A549 (cell line): Measurements from ENCODE around the gene STRBP. TPM values are rescaled to one million over a fixed set of nuclear protein-coding genes. Genes with fewer than 3 reads are reported as not detected.

Experiments
- ATAC-seq, 2 experiments: fragments of 200-7000 bp in 1 of 2; fragments of >200 bp in 1 of 2; cut with Nextera tagmentation in 1 of 2; cut with Tn5 transposase in 1 of 2; 3 replicates each; pipeline versions ENCODE4 v1.8.0 to v1.9.1; 2018 to 2020; ENCODE audit warnings: mild to moderate bottlenecking in 1 of 2, moderate library complexity in 1 of 2
- CTCF ChIA-PET: fragments of 300-600 bp; sonication (Branson Sonifier 250); formaldehyde crosslinking; extraction: SDS; loops from one replicate; lab custom pipeline; 2021; ENCODE audit warnings: antibody characterized with exemption, inconsistent platforms; lab: Yijun Ruan, JAX
- POLR2A ChIA-PET: fragments of 350-600 bp; formaldehyde crosslinking; extraction: SDS; loops from one replicate; lab custom pipeline; 2021; ENCODE audit warnings: antibody characterized with exemption, inconsistent platforms; lab: Yijun Ruan, JAX
- DNase-seq, 2 experiments: peaks; one replicate each; pipeline versions ENCODE4 v3.0.0 to v3.0.0-alpha.2; 2011 to 2016; ENCODE audit warnings: low read depth in 1 of 2, low spot score in 1 of 2
- FAIRE-seq: peaks from 2 replicates; lab custom pipeline; 2011; peaks lifted over from hg19 to GRCh38; lab: Jason Lieb, UNC
- H3K27ac ChIP-seq, 2 experiments: fragments of >200 bp; sonication (Bioruptor Twin); formaldehyde crosslinking; 3 replicates each; pipeline ENCODE4 v1.5.1; 2016 to 2017
- H3K4me1 ChIP-seq: fragments of >200 bp; sonication (Bioruptor Twin); formaldehyde crosslinking; 3 replicates; pipeline ENCODE4 v1.6.1; 2016
- H3K4me2 ChIP-seq: fragments of >200 bp; sonication (Bioruptor Twin); formaldehyde crosslinking; 3 replicates; pipeline ENCODE4 v1.6.1; 2016
- H3K4me3 ChIP-seq: fragments of >200 bp; sonication (Bioruptor Twin); formaldehyde crosslinking; 3 replicates; pipeline ENCODE4 v1.5.1; 2016
- H3K9me3 ChIP-seq: fragments of >200 bp; sonication (Bioruptor Twin); formaldehyde crosslinking; 3 replicates; pipeline ENCODE4 v1.6.1; 2016
- CHD2 ChIP-seq: fragments of 150-350 bp; IDR thresholded peaks from 2 replicates; pipeline ENCODE4 v1.6.1; 2014; ENCODE audit warnings: low read length; ENCODE audit not compliant: partially characterized antibody
- CHD4 ChIP-seq: fragments of 200-600 bp; sonication (generic); IDR thresholded peaks from 2 replicates; pipeline ENCODE4 v1.6.1; 2016; ENCODE audit warnings: antibody characterized with exemption, mild to moderate bottlenecking, borderline replicate concordance
- EP300 ChIP-seq, 2 experiments: fragments of >200 bp; sonication (Bioruptor Twin); formaldehyde crosslinking; IDR thresholded peaks; 2 replicates in 1 of 2; 3 replicates in 1 of 2; pipeline ENCODE4 v1.6.1; 2016 to 2017
- FOXS1 ChIP-seq: fragments of 250-450 bp; sonication (Bioruptor Pico); IDR thresholded peaks from 2 replicates; pipeline ENCODE4 v1.5.0; 2020; ENCODE audit warnings: mild to moderate bottlenecking, moderate library complexity
- JUN ChIP-seq, 2 experiments: fragments of >200 bp; sonication (Bioruptor Twin); formaldehyde crosslinking; IDR thresholded peaks; 2 replicates in 1 of 2; 3 replicates in 1 of 2; pipeline ENCODE4 v1.6.1; 2016 to 2017
- JUNB ChIP-seq: fragments of >200 bp; sonication (Bioruptor Twin); formaldehyde crosslinking; IDR thresholded peaks from 2 replicates; pipeline ENCODE4 v1.6.1; 2016
- KDM1A ChIP-seq: fragments of 200-600 bp; sonication (generic); IDR thresholded peaks from 2 replicates; pipeline ENCODE4 v1.6.1; 2016; ENCODE audit warnings: low read depth, mild to moderate bottlenecking
- KDM5A ChIP-seq: fragments of 200-600 bp; sonication (generic); IDR thresholded peaks from 2 replicates; pipeline ENCODE4 v1.6.1; 2016; ENCODE audit warnings: antibody characterized with exemption, mild to moderate bottlenecking
- MAFK ChIP-seq: fragments of 450-650 bp; IDR thresholded peaks from 2 replicates; pipeline ENCODE4 v1.6.1; 2014; ENCODE audit not compliant: partially characterized antibody
- MAZ ChIP-seq: fragments of 150-350 bp; IDR thresholded peaks from 2 replicates; pipeline ENCODE4 v1.6.1; 2014; ENCODE audit warnings: antibody characterized with exemption, low read depth, low read length, borderline replicate concordance
- NR3C1 ChIP-seq: fragments of >200 bp; sonication (Bioruptor Twin); formaldehyde crosslinking; IDR thresholded peaks from 3 replicates; pipeline ENCODE4 v1.6.1; 2017
- PHF8 ChIP-seq: fragments of 200-600 bp; sonication (generic); IDR thresholded peaks from 2 replicates; pipeline ENCODE4 v1.6.1; 2016; ENCODE audit warnings: low read depth, mild to moderate bottlenecking, antibody characterized with exemption, moderate library complexity, borderline replicate concordance
- POLR2A ChIP-seq: IDR thresholded peaks from 2 replicates; pipeline ENCODE4 v1.6.1; 2012; ENCODE audit warnings: mild to moderate bottlenecking, low read length
- POLR2AphosphoS2 ChIP-seq: conservative IDR thresholded peaks from 2 replicates; pipeline ENCODE4 v1.6.1; 2012; ENCODE audit warnings: low read length, improper control_type of control experiment, inconsistent platforms
- RNF2 ChIP-seq: fragments of 200-600 bp; sonication (generic); IDR thresholded peaks from 2 replicates; pipeline ENCODE4 v1.6.1; 2016; ENCODE audit warnings: low read depth, mild to moderate bottlenecking, antibody characterized with exemption, moderate library complexity, borderline replicate concordance
- SREBF2 ChIP-seq: fragments of 450-650 bp; IDR thresholded peaks from 2 replicates; pipeline ENCODE4 v1.6.1; 2014; ENCODE audit warnings: mild to moderate bottlenecking, moderate library complexity
- ZC3H11A ChIP-seq: fragments of 450-650 bp; IDR thresholded peaks from 2 replicates; pipeline ENCODE4 v1.6.1; 2014; ENCODE audit warnings: antibody characterized with exemption, mild to moderate bottlenecking
- ZFP36 ChIP-seq: fragments of 450-650 bp; IDR thresholded peaks from 2 replicates; pipeline ENCODE4 v1.6.1; 2014; ENCODE audit warnings: borderline replicate concordance; ENCODE audit not compliant: partially characterized antibody
- ZNF302 ChIP-seq: fragments of 250-450 bp; sonication (Bioruptor Pico); IDR thresholded peaks from 2 replicates; pipeline ENCODE4 v1.9.0; 2021; ENCODE audit warnings: inconsistent platforms, mild to moderate bottlenecking, moderate library complexity
- WGBS: methylation state at CpG from one replicate; pipeline ENCODE4 v1.1.6; 2017; ENCODE audit errors: missing lambda C conversion rate; 5-methylcytosine and 5-hydroxymethylcytosine counted together
- polyA plus RNA-seq, 4 experiments: library from polyadenylated mRNA; depleted of rRNA in 3 of 4; stranded (reverse); fragments of >200 nt; fragmentation: RNase III in 1 of 4; extraction: RNeasy Plus Mini Kit Qiagen cat#74134 plus additional on column Dnase treatment in 1 of 4; gene quantifications; 2 replicates in 3 of 4; 3 replicates in 1 of 4; pipeline ENCODE4 v1.2.3, GENCODE V29; 2011 to 2017
- TF ChIP-seq, protein P1 (sequence below): IDR thresholded peaks from 2 replicates; pipeline ENCODE4 v1.6.1; 2012
- TF ChIP-seq, protein P2 (sequence below): fragments of 250-450 bp; sonication (Bioruptor Pico); IDR thresholded peaks from 2 replicates; pipeline ENCODE4 v1.5.0; 2021; ENCODE audit warnings: mild to moderate bottlenecking, moderate library complexity, borderline replicate concordance
- TF ChIP-seq, protein P3 (sequence below): fragments of 150-350 bp; IDR thresholded peaks from 2 replicates; pipeline ENCODE4 v1.6.1; 2014; ENCODE audit warnings: low read depth, mild to moderate bottlenecking, low read length
- TF ChIP-seq, protein P4 (sequence below): fragments of >200 bp; sonication (Bioruptor Twin); formaldehyde crosslinking; IDR thresholded peaks from 3 replicates; pipeline ENCODE4 v1.6.1; 2016
- TF ChIP-seq, protein P5 (sequence below): IDR thresholded peaks from 2 replicates; pipeline ENCODE4 v1.6.1; 2012
- TF ChIP-seq, protein P6 (sequence below): fragments of 450-650 bp; IDR thresholded peaks from 2 replicates; pipeline ENCODE4 v1.6.1; 2014; ENCODE audit warnings: antibody characterized with exemption

The STRBP gene
- polyA plus RNA-seq, 2 of the 4 experiments (the other 2 are of a cell fraction), result 20.4 to 34.0 TPM

DNA sequence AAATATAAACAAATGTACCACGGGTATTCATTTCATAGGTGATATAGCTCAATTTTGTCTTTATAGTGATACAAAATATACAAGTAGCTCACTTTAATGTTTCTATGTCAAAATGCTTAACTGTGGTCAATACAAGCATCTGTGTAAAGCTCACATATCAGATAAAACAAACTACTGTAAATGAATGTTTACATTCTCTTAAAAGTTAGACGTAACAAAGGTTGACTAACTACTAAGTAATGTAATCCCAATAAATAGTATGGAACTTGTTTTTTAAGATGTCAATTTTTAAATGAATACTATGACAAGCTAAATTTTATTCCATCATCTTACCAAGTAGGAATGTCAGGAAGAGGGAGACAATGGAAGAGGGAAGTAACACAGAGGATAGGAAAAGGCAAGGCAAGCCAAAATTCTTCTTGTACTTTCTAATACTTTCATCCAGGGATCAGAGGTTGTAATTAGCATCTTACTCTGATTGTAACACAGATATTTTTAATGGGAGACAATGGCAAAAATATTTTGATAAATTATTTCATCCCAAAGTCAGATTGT, 105.5 kb downstream of the STRBP start:
- no peak for FAIRE-seq

DNA sequence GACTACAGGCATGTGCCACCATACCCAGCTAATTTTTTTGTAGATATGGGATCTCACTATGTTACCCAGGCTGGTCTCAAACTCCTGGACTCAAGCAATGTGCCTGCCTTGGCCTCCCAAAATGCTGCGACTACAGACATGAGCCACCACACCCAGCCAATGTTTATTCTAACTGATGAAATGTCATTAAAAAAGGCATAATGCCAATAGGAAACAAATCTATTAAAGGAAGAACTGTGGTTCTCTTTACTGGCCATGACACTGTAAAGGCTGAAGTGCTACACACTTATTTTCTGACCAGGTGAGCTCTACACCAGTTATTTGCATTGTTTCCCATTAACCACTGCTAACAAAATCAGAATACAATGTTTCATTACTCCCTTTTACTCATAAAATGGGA, 106.0 kb downstream of the STRBP start:
- WGBS, result 82% methylated on average over 1 of the region's 1 CpG
- CTCF ChIA-PET, result interaction anchor here (1.1 kb wide), 1 partner anchor 12 kb away, joined by 3 read pairs; no protein-coding TSS in a partner anchor

More for the DNA sequence above, 105.5 kb downstream of the STRBP start:
- peaks cover 9% of the 10 kb centered on the region; the same call in 2 of the 3 replicates for H3K4me1 ChIP-seq
- TF ChIP-seq CHD2, result no peak
- TF ChIP-seq MAZ, result no peak
- TF ChIP-seq PHF8, result no peak
- no peak for TF ChIP-seq POLR2A
- TF ChIP-seq, protein P1, sequence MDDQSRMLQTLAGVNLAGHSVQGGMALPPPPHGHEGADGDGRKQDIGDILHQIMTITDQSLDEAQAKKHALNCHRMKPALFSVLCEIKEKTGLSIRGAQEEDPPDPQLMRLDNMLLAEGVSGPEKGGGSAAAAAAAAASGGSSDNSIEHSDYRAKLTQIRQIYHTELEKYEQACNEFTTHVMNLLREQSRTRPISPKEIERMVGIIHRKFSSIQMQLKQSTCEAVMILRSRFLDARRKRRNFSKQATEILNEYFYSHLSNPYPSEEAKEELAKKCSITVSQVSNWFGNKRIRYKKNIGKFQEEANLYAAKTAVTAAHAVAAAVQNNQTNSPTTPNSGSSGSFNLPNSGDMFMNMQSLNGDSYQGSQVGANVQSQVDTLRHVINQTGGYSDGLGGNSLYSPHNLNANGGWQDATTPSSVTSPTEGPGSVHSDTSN, result no peak
- no peak for TF ChIP-seq EP300 (IDR thresholded peaks at IDR 0.05)
- TF ChIP-seq, protein P2, sequence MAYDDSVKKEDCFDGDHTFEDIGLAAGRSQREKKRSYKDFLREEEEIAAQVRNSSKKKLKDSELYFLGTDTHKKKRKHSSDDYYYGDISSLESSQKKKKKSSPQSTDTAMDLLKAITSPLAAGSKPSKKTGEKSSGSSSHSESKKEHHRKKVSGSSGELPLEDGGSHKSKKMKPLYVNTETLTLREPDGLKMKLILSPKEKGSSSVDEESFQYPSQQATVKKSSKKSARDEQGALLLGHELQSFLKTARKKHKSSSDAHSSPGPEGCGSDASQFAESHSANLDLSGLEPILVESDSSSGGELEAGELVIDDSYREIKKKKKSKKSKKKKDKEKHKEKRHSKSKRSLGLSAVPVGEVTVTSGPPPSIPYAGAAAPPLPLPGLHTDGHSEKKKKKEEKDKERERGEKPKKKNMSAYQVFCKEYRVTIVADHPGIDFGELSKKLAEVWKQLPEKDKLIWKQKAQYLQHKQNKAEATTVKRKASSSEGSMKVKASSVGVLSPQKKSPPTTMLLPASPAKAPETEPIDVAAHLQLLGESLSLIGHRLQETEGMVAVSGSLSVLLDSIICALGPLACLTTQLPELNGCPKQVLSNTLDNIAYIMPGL (CRISPR knock-in tag), result no peak
- TF ChIP-seq KDM5A, result no peak
- TF ChIP-seq, protein P3, sequence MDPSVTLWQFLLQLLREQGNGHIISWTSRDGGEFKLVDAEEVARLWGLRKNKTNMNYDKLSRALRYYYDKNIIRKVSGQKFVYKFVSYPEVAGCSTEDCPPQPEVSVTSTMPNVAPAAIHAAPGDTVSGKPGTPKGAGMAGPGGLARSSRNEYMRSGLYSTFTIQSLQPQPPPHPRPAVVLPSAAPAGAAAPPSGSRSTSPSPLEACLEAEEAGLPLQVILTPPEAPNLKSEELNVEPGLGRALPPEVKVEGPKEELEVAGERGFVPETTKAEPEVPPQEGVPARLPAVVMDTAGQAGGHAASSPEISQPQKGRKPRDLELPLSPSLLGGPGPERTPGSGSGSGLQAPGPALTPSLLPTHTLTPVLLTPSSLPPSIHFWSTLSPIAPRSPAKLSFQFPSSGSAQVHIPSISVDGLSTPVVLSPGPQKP, result no peak
- TF ChIP-seq, protein P4, sequence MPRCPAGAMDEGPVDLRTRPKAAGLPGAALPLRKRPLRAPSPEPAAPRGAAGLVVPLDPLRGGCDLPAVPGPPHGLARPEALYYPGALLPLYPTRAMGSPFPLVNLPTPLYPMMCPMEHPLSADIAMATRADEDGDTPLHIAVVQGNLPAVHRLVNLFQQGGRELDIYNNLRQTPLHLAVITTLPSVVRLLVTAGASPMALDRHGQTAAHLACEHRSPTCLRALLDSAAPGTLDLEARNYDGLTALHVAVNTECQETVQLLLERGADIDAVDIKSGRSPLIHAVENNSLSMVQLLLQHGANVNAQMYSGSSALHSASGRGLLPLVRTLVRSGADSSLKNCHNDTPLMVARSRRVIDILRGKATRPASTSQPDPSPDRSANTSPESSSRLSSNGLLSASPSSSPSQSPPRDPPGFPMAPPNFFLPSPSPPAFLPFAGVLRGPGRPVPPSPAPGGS, result no peak
- no peak for TF ChIP-seq CHD4
- 63% methylated on average over 2 of the region's 2 CpGs for WGBS
- DNase-seq (no peak), ATAC-seq (no peak)
- ChIA-PET CTCF (interaction anchor here (1.1 kb wide), 1 partner anchor 12 kb away, joined by 3 read pairs; no protein-coding TSS in a partner anchor), POLR2A (no interaction called here)
- H3K4me3 ChIP-seq, result no peak overlapping the region
- H3K4me2 ChIP-seq, result no peak overlapping the region
- no peaks in the 10 kb centered on the region for H3K9me3 ChIP-seq
- H3K27ac ChIP-seq, result no peak overlapping the region

More for the DNA sequence above, 106.0 kb downstream of the STRBP start:
- H3K27ac ChIP-seq, result no peak overlapping the region
- TF ChIP-seq FOXS1 (no peak), MAFK (no peak), MAZ (no peak), JUNB (no peak), POLR2A (no peak), ZC3H11A (no peak), JUN (IDR thresholded peaks at IDR 0.05) (no peak), ZNF302 (CRISPR knock-in tag) (no peak), POLR2AphosphoS2 (no peak), NR3C1 (no peak), SREBF2 (no peak), ZFP36 (no peak), RNF2 (no peak), KDM1A (no peak)
- TF ChIP-seq, protein P5, sequence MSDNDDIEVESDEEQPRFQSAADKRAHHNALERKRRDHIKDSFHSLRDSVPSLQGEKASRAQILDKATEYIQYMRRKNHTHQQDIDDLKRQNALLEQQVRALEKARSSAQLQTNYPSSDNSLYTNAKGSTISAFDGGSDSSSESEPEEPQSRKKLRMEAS, result no peak
- TF ChIP-seq, protein P6, sequence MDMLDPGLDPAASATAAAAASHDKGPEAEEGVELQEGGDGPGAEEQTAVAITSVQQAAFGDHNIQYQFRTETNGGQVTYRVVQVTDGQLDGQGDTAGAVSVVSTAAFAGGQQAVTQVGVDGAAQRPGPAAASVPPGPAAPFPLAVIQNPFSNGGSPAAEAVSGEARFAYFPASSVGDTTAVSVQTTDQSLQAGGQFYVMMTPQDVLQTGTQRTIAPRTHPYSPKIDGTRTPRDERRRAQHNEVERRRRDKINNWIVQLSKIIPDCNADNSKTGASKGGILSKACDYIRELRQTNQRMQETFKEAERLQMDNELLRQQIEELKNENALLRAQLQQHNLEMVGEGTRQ, result no peak
- TF ChIP-seq, protein P3, result no peak
- H3K4me2 ChIP-seq, result no peak overlapping the region
- ATAC-seq (no peak), DNase-seq (no peak), FAIRE-seq (no peak)
- H3K4me1 ChIP-seq, result peaks cover 9% of the 10 kb centered on the region; the same call in 2 of the 3 replicates
- H3K4me3 ChIP-seq, result no peak overlapping the region
- H3K9me3 ChIP-seq, result no peaks in the 10 kb centered on the region
- POLR2A ChIA-PET, result no interaction called here
